ENCODE data around the gene GFRA1.

GFRA1 gene

DNA sequence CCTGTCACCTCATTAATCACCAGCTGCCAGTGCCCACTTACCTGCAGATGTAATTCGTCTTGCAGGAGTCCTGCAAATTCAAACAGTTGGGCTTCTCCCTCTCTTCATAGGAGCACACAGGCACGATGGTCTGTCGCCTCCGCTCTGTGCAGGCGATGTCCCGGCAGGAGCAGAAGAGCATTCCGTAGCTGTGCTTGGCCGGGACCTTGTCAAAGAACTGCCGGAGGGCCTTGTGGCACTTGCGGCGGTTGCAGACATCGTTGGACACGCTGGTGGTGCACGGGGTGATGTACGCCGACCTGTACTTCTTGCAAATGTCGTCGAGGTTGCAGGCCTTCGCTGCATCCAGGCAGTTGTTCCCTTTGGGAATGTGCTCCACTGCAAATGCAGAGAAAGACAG, 147.8 kb downstream of the GFRA1 start:
- DNase-seq (ENCODE audit: low read depth), result no peak

DNA sequence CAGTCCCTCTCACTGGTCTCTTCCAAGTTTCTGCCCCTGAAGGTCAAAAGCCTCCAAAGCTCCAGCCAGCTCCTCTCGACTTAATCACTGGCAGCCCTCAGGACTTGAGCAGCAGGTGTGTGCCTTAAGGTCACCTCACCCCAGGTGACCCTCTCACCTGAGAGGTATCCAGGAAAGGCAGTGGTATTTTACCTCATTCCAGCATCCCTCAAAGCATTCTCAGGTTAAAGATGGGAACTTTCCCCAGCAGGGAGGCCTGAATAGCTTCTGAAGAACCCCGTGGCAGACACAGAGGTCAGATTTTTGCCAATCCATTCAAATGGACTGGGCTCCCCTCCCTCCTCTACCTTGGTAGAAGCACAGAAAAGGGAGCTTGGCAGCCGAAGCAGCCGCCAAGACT, 148.2 kb downstream of the GFRA1 start:
- DNase-seq (ENCODE audit: low read depth), result no peak

DNA sequence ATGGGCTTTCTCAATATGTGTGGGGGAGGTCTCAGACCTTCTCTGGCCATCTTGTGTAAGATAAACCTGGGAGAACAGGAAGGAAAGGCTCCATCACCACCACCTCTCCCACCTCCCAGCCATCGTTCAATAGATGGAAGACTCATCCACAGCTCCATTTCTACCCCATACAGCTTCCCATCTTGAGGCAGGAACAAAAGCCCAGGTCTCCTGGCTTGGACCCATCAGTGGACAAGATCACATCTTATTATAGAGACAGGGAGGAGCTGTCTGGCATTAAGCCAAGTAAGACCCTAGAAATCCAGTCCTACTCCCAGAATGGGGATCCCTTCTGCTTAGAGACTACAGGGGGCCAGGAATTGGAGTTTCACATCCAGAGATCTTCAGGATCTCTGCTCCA, 150.3 kb downstream of the GFRA1 start:
- DNase-seq (ENCODE audit: low read depth), result no peak

DNA sequence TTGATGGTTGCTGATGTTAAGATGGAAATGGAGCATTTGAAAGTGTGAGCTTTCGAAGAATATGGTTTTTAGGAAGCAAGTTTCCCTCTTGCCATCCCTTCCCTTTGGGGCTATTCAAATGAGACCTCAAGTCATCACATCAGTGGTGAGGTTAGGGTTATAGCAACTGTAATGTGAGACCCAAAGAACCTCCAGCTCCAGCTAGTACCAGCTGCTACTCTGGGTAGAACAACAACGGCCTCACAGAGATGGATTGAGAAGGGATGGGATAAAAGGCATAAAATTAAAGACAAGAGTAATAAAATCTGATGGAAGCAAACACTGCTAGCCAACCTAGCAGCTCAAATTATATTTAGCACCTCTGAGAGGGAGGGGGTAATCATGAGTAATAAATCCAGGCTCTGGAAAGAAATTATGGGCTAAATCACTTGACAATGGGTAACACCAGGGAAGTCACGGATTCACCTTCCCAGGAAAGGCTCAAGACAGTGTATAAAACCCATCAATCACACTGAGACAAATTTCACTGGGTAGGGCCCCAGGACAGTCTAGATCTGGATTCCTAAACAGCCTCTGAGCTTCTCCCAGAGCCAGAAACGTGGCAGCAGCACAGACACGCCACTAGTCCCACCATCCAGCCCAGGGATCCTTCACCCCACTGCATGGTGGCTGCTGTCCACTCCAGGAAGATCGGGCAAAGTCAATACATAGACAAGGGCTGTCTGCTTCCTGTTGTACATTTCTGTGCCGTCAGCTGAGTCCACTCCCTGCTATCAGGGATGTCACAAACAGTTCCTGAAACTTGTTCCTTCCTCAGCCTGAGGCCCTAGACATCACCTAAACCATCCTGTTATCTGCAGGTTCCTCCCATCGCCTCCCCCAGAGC, 151.1 kb downstream of the GFRA1 start:
- no peak for DNase-seq (ENCODE audit: low read depth)

DNA sequence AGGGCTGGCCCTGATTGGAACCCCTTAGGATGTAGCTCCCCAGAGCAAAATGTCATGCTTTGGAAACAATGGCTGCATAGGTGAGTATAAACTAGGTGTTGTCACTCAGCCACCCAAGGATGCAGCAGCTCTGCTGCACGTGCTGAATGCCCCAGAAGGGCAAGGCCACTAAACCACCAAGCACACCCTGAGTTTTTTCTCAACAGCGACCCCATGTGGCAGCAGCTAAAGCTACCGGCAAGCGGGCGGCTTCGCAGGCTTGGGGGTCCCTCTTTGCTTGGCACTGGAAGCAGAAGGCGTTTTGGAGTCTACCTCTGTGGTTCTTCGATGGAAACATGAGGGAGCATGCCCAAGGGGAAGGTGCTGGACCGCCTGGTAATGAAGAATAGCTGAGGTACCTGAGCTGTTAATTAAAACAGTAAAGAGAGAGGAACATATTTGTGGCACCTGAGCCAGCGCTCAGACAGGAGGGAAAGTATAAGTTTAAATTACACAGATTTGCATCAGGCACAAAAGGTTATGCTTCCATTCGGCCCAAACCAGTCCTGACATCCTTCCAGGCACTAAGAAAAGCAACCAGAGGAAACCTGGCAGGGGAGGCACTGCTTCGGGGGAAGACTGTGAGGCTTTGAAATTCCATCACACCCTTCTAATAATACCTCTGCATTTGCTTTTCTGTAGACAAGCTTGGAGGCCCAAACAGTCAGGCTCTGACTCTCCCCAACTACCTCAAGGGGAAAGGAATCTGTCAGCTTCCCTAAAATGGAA, 152.1 kb downstream of the GFRA1 start:
- DNase-seq (ENCODE audit: low read depth), result no peak

DNA sequence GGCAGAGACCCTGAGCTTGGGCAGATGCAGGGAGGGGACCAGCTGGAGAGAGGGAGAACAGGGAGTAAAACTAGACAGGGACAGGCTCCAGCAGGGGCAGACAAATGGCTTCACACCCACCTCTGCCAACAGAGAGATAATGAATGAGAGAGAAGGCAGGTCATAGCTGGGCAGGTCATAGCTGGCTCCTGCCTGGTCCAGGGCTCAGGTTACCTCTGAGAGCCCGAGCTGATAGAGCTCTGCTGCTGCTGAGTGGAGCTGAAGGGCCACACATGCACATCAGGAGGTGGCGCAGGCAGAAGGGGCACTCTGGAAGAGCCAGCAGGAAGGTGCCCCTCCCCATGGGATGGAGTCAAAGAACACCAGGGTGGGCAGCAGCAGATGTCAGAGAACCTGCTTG, 154.2 kb downstream of the GFRA1 start:
- no peak for DNase-seq (ENCODE audit: low read depth)

DNA sequence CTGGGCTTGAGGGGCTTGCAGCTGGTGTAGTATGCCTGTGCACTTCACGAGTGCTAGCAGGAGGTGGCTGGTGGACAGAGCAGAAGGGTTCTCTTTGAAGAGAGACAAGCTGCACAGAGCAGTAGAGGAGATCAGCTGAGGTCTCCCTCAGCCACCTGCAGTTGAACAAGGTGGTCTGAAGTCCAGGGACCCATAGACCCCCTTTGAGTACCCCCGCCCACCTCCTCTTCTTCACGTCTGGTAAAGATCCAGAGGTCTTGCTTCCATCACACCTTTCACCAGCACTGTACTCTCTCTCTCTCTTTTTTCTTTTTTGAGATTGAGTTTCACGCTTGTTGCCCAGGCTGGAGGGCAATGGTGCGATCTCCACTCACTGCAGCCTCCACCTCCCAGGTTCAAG, 157.2 kb downstream of the GFRA1 start:
- DNase-seq (ENCODE audit: low read depth), result no peak

DNA sequence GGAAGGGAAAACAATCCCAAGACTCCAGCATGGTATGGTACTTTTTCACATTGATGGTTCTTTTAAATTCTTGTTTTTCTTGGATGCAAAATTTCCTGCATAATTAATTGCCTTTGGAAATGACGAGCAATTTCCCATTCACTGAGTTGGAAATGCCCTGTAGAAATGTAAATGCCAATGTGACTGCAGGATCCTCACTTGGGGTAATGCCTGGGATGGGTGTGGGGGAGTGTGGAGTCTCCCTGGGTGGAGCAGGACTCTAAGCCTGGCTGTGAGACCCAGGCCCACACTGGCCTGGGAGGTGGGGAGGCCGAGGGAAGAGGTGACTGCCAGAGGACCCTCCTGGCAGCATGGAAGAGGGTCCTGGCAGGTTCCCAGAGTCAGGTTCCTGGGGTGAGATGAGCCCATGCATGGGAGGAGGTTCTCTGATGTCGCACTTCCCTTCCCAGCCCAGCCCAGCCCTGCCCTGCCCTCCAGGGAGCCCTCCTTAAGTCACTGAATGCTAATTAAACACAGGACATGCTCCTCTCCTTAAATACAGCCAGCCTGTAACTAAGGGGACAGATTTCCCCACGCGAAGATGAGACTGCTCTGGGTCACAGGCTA, 157.9 kb downstream of the GFRA1 start:
- no peak for DNase-seq (ENCODE audit: low read depth)

DNA sequence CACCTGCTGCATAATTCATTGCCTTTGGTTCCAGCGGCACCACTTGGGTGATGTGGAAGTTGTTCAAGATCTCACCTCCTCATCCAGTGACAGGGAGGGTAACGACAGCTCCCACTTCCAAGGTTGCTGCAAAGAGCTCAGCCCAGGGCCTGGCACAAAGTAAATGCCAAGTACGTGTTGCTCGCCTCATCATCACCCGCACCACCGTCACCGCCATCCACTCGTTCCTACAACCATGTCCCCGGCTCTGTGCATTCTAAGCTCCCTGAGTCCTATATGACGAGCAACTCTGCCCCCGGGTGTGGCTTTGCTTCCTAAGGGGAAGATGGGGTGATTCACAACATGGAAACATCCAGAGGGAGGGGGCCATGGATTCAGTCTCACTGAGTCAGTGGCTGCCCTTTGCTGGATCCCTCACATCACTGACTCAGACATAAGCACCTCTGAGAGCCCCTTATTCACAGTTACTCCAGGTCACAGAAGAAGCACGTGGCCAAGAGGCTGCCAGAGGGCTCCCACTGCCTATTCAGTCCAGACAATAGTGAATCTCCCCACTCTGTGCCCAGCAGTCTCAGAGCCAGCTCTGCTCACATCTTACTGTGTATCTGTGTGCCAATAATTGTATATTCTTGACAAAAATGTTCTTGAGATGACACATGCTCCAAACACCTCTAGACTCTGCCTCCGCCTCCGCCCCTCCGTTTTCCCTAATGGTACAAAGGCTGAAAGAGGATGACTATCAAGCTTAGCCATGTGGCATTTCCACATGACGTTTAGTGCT, 159.1 kb downstream of the GFRA1 start:
- DNase-seq (ENCODE audit: low read depth), result no peak

DNA sequence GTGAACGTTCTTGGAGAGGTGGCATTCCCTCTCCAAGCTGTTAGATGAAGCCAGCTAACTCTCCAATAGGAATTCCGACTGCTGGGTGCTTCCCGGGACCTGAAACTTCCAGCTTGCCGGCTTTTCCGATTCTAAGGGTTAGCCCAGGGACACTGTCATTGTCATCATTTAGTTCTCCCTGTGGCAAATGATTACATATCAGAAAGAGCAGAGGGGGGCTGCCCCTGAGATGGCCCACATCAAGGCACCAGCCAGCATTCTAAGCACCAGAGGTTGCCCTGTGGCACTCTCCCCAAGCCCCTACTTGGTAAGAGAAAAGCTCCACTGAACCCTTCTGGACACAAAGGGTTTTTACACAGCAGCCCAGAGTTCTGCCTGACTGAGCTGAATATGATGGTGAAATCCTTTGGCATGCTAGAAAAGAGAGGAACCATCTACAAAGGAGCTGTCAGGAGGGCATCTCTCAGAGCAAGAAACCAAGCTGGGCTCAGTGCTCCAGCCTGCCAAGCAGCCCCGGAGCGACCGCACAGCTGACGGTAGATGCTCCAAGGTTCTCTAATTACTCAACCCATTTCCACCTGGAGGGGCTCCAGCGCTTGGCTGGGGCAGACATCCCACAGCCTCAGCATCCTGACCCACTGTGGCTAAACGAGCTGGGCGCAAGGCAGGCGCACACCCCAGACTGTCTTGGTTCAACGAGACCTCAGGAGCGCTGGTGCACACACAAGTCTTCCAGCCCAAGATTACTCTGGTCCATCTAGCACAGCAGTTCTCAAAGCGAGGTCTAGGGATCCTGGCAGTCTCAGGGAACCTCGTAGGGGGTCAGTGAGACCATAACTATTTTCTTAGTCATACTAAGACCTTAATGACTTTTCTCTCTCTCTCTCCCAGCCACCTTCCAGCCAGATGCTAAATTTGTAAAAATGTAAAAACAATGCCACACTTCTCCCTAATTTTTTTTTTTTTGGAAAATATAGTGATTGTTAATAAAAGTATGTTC, 160.5 kb downstream of the GFRA1 start:
- no peak for DNase-seq (ENCODE audit: low read depth)

DNA sequence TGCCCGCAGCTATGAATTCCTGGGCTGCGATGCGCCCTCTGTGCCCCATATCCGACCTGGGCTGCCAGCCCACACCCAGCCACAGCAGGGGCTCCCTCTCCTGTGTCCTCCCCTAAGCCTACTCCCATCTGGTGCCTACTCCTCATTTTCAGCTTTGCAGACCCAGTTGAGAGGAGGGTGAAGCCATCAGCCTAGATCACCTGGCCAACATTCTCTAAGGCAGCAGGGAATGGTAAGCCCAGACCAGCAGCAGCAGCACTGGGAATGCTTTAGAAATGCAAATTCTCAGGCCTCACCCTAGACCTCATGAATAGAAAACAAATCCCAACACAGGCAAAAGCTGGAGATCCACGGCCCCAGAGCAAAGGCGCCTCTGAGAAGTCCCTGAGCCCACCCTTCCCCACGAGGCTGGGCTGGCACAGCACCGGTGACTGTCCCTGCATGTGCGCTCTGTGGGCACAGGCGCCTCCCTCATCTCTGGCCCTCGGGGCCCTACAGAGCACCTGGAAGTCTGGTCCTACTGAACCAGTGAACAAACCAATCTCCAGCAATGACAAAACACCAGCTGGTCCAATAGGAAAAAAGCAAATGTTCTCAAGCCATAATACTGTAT, 161.4 kb downstream of the GFRA1 start:
- DNase-seq (ENCODE audit: low read depth), result no peak

DNA sequence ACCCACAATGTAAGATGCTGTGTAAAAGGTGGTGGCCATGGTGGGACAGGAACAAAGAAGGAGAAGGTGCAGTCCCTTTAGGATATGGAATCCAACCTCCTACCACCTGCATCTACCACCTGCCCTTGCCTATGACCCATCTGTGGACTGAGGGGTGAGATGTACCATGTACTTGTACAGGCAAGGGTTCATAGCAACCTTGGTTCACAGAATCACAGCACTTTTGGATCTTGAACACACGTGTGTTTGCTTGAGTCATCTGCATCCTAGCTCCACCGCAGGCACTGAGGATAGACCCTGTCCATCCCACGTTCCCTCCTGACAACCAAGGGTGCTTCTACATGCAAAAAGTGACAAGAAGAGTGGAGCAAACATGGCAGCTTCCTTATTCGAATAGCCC, 162.3 kb downstream of the GFRA1 start:
- no peak for DNase-seq (ENCODE audit: low read depth)

DNA sequence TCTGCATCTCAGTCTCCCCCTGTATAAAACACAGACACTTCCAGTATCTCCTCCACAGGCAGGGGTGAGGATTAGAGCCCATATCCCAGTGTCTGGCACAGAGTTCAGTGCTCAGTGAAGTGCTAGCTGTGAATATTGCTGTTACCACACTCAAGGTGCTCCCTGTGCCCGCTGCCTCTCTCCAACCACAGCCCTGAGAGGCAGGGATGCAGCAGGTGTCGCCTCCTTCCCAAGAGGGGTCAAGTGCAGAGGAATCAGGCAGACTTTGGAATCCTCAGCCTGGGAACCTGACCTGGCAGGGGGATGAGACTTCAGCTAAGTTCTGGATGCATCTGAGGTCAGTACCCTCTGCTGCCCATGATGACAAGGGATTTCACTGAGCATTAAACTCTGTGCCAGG, 163.1 kb downstream of the GFRA1 start:
- no peak for DNase-seq (ENCODE audit: low read depth)

DNA sequence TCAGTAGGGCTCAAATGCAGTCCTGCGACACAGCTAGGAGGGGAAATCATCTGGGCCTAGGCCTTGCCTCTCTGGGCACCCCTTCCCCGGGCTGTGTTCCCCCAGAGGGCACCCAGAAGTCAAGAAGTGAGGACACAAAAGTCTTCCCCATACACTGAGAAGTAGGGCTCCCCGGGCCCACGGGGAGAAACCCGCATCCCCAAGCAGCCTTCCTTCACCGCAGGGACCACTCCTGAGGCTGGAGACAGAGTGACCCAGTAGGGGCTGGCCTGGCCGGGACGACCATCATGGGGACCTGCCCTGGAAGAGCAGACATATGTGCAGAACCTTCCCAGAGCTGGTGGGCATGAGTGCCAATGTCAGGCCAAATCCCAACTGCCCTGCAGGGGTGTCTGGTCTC, 163.5 kb downstream of the GFRA1 start:
- no peak for DNase-seq (ENCODE audit: low read depth)

DNA sequence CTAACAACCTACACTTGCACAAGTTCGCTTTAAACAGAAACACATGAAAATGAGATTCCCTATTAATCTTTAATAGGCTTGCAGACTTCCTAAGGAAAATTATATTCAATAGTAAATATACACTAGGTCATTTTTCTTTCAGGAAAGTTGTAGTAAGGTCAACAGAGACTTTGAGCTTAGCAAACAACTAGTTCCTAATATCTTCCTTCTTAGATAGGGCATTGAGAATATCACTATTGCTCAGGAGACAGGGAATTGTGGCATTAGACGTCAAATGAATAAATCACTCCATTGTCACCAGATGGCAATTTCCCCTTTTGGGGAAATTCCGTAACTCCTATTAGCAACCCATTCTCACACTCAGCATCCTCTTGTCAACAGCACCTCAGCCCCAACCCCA, 164.9 kb downstream of the GFRA1 start:
- no peak for DNase-seq (ENCODE audit: low read depth)

DNA sequence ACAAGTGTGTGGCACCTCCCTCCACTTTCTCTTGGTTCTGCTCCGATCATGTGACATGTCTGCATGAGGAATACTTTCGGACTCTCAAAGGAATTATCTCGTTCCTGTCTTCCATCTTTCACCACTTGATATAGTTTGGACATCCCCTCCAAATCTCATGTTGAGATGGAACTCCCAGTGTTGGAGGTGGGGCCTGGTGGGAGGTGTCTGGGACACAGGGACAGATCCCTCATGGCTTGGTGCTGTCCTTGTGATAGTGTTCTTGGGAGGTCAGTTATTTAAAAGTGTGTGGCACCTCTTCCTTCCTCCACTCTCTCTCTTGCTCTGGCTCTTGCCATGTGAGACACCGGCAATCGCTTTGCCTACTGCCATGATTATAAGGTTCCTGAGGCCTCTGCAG, 166.4 kb downstream of the GFRA1 start:
- no peak for DNase-seq (ENCODE audit: low read depth)

DNA sequence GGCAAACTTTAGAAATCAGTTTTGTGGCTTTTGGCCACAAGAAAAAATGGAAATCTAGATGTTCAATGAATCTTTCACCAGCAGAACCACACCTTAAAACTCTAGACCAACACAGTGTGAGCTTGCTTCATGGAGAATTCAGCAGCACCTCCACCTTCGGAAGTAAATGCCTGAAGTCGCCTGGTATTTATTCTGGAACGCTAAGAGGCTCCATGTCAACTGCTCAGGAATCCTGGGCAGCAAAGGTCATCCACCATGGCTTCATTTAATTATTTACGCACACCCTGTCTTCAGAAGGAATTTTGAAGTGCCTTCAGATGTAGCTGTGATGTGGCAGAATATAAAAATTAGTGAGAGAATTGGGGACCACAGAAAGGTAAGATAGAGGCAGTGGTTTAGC, 167.7 kb downstream of the GFRA1 start:
- no peak for DNase-seq (ENCODE audit: low read depth)

DNA sequence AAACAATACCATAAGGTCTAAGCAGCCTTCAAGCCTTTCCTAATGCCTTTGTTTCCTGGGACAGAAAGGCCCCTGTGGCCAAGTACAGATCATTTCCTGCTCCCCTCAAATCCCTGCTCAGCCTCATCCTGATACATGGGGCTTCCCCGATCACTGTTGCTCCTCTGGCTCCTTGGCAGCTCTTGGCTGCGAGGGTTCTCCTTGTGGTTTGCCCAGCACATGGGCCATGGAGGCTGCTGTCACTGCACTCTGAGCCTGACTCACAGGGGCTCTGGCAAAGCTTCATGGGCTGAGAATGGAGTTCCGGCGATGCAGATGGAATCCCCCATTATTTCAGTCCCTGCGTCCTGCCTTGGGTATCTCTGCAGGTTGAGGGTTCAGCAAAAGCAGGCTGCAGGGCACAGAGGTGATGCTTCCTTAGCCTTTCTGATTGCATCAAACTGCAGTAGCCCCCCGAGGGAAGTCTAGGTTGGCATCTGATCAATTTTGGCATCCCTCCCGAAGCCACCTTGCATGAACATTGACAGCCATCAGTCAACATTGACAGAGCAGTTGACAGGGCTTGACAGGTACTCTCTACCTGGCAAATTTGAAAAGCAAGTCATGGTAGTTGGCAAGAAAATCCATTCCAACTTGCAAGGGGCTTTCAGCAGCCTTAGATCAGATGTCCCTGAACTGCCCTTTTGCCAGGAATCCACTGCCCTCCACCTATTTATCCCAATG, 168.6 kb downstream of the GFRA1 start:
- DNase-seq (ENCODE audit: low read depth), result no peak

DNA sequence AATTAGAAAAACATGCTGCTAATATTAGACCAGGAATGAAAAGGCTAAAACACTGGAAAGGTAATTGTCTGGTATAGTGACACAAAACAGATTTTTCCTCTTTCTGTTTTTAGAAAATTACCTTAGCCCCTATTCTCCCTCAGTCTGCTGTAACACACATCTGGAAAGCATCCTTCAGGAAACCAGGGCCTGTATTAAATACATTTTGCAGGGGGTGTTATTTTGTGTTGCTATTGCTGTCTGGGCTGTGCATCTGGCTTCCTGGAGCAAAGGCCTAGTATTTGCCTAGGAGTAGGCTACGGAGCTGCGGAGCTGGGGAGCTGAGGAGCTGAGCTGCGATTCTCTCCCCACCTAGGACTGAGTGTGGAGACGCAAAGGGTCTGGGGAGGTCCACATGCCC, 169.3 kb downstream of the GFRA1 start:
- DNase-seq (ENCODE audit: low read depth), result no peak
